ENCODE results near the gene PGGHG.

PGGHG gene

DNA sequence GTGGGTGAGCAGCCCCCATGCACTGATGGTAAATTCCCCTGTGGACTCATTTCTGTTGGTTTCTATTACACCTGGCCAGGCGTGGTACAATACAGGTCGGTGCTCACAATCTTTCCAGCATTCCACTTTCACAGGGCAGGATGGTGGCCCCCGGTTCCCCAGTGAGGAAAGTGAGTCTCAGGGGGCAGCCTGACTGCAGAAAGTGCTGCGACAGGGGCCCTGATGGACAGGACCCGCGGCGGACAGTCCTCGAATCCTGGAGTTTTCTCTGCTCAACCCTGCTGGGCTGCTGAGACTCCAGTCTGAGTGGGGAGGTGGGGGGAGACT, 3.1 kb upstream of the PGGHG start:
- no peak for DNase-seq

DNA sequence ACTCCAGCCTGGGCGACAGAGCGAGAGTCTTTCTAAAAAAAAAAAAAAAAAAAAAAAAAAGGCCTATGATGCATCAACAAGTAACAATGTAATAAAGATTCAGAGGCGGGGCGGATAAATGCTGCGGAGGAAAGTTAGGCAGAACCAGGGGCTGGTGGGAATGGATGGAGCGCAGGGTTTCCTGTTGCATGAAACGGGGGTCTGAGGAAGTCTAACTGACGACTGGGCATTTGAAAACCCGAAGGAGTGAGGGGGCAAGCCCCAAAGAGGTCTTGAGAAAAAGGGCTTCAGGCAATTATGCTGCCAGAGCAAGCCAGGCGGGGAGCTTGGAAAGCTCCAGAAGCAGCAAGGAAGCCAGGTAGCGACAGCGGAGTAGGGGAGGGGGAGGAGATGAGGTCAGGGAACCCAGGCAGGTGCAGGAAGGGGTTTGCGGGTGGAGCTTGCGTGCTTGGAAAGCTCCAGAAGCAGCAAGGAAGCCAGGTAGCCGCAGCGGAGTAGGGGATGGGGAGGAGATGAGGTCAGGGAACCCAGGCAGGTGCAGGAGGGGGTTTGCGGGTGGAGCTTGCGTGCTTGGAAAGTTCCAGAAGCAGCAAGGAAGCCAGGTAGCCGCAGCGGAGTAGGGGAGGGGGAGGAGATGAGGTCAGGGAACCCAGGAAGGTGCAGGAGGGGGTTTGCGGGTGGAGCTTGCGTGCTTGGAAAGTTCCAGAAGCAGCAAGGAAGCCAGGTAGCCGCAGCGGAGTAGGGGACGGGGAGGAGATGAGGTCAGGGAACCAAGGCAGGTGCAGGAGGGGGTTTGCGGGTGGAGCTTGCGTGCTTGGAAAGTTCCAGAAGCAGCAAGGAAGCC, 1.7 kb upstream of the PGGHG start:
- peak; percentile 66 for DNase-seq

DNA sequence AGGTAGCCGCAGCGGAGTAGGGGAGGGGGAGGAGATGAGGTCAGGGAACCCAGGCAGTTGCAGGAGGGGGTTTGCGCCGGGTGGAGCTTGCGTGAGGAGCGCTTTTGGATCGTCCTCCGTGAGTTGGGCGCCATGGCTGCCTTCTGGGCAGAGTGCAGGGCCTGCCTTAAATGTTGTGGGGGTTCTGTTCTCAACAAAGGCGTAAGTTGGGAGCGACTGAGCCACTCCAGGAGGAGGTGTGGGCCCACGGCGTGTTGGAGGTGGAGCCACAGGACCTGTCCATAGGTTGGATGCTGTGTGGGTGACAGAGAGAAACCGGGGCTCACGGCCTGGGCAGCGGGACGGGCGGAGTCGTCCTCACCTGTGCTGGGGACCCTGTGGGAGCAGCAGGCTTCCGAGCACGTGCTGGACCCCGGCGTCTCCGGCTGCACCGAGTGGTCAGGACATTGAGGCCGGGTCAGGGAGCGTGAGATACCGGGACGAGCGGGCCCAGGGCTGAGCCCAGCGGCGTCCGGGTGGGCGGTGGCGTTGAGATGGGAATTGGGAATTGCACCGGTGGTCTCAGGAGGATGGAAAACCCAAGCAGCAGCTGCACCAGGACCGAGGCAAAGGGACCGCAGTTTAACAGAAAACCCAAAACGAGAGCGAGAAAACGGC, 977 bp upstream of the PGGHG start:
- DNase-seq: peak; percentile 57

DNA sequence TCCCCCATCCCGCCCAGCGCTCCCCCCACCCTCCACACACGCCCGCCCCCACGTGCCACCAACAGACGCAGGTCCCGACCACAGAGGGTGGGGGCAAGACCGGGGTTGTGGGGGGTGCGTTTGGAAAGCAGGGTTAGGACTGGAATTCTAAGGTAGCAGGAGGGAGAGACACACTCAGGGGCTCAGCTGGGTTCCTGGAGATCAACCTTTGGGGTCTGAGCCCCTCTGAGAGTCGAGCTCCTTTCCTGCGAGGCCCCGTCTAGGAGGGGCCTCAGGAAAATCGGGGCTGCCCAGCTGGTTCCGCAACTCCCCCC, 429 bp downstream of the PGGHG start:
- no peak for DNase-seq

DNA sequence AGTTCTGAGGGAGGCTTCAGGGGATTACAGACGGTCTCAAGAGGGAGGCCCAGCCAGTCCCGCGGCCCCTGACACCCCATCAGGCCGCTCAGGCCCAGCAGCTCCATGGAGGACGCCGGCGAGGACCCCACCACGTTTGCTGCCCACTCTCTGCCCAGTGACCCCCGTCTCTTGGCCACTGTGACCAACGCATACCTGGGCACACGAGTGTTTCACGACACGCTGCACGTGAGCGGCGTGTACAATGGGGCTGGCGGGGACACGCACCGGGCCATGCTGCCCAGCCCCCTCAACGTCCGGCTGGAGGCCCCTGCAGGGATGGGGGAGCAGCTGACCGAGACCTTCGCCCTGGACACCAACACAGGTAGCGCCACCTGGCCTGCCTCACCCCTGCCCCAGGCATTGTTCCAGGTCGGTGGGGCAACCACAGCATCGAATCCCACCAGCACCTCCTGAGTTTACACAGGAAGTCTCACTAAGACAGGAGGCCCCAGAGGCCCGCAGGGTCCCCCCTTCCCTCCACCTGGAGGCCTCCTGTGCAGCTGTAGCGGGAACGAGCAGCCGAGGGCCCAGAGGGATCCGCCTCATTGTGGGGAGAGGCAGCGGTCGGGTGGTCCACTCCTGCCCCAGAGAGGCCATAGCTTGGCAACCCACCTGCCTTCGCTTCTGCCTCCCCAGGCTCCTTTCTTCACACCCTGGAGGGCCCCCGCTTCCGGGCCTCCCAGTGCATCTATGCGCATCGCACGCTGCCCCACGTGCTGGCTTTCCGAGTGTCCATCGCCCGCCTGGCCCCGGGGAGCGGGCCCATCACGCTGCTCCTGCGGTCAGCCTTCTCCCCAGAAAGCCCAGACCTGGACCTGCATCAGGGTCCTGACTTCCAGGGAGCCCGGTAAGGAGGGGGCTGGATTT, 1.0 kb downstream of the PGGHG start:
- DNase-seq: no peak

DNA sequence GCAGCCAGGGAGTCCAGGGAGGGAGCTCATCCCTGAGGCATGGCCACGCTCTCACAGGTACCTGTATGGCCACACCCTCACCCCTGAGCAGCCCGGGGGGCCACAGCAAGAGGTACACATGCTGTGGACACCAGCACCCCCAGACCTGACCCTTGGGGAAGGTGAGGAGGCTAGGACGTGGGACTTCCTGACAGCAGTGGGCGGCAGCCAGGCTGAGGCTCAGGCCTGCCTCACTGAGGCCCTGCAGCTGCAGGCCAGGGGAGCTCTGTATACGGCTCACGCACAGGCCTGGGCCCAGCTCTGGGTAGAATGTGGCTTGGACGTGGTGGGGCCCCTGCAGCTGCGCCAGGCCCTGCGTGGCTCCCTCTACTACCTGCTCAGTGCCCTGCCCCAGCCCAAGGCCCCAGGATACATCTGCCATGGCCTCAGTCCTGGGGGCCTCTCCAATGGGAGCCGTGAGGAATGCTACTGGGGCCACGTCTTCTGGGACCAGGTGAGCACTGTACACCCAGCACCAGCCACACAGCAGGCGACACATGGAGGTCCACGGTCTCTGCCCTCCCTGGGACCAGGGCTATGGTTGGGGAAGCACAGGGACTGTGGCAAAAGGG, 1.8 kb downstream of the PGGHG start:
- DNase-seq: no peak

DNA sequence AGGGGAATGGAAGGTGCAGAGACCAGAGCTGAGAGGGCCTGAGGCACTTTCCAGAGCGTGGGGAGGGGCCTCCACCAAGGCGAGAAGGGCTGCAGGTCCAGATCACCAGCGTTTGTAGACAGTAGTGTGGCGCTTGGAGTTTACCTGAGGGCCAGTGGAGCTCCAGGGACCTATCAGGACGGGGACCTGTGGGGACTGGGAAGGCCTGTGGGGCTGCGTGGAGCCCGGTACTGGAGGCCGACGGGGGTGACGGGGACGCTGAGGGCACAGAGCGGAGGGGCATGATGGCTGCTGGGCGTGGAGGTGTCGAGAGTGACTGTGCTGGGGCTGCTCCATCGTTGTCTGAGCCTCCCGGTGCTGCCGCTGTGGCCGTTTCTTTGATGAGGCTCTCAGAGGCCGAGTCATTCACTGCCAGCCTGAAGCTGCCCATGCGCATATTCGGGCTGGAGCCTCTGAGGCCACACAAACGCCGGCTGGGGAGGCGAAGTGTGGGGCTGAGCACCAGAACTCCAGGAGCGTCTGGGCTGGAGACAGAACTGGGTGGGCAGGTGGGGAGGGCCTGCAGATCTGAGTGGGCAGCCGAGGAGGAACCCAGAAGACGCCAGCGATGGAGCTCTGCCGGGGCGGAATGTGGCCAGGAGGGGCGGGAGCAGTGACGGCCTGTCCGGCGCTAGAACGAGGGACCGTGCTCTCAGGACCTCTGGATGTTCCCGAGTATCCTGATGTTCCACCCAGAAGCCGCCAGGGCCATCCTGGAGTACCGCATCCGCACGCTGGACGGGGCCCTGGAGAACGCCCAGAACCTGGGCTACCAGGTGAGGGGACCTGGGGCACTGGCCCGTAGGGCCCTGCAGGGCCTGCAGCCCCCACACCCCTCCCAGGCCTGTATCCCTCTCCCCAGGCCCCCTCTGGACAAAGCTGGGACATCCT, 2.6 kb downstream of the PGGHG start:
- DNase-seq: no peak

DNA sequence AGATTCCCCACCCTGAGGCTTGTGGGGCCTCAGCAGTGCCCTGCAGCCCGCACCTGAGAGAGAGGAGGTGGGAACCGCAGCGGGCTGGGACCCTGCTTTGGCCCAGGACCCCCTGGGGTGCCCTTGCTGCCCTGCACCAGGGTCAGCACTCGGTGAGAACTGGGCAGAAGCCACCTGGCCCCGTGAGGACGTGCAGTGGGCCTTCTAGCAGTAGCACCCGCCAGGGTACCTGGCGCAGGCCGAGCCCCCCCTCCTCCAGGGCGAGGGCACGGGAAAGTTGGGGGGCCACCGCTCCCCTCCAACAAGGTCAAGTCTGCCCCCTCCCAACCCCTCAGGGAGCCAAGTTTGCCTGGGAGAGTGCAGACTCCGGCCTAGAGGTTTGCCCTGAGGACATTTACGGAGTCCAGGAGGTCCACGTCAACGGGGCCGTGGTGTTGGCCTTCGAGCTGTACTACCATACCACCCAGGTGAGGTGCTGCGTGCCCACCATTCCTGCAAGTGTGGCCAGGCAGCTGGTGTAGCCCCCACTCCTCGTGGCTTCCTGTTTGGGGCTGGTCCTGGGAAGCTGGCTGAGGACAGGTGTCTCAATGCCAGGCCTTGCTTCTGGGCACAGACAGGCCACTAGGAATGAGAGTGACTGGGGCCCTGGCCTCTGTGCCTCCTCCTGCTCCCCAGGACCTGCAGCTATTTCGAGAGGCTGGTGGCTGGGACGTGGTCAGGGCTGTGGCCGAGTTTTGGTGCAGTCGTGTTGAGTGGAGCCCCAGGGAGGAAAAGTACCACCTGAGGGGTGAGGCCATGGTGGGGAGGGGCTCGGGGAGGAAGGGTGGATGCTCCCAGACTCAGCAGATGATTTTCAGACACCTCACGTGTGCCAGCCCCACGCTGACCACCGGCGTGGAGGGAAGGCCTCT, 3.5 kb downstream of the PGGHG start:
- DNase-seq: no peak

DNA sequence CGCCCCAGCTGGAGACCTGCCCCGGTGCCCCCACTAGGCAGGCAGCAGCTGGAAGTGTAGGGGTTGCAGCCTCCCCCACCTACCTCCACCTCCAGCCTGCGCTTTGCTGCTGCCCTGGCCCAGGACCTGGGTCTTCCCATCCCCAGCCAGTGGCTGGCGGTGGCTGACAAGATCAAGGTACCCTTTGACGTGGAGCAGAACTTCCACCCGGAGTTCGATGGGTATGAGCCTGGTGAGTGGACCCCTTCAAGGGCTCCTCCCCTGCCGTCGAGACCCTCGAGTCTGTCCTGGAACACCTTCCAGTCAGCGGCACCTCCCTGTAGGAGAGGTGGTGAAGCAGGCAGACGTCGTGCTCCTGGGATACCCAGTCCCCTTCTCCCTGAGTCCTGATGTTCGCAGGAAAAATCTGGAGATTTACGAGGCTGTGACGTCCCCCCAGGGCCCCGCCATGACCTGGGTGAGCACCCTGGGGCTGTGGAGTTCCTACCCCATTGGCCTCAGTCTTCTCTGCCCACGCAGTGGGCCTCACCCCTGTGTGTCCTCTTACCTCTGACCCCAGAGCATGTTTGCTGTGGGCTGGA, 4.4 kb downstream of the PGGHG start:
- no peak for DNase-seq

DNA sequence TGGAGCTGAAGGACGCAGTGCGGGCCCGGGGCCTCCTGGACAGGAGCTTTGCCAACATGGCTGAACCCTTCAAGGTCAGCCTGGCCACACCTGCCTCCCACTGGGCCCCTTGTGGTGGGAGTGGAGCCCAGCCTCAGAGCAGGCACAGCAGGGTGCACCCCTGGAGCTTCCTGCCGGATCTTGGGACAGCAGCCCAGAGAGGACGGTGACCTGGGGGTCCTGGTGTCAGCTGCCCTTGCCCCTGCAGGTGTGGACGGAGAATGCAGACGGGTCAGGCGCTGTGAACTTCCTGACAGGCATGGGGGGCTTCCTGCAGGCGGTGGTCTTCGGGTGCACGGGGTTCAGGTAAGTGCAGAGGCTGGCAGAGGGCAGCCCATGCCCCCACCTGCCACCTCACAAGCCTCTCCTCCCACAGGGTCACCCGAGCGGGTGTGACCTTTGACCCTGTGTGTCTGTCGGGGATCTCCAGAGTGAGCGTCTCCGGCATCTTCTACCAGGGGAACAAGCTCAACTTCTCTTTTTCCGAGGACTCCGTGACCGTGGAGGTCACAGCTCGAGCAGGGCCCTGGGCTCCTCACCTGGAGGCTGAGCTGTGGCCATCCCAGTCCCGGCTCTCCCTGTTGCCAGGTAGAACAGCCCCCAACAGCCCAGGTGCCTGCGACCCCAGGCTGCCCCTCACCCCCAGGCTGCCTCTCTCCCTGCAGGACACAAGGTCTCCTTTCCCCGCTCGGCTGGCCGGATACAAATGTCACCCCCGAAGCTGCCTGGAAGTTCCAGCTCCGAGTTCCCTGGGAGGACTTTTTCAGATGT, 5.1 kb downstream of the PGGHG start:
- DNase-seq: no peak

DNA sequence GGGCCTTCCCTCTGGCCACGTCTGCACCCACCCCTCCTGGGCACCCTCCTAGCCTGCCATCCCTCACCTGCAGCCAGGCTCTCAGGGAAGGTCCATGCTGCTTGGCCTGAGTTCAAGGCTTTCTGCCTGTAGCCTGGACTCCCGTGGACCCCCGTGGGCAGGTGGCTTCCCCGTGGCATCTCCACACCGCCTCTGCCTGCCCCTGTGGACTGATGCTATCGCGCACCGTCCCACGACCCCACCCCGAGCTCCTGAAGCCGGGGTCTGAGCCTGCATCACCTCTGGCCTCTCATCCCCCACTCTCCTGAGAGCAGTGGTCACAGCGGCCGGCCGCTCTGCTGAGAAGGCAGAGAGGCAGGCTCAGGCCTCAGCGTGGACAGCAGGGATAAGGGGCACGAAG, 5.9 kb downstream of the PGGHG start:
- DNase-seq: no peak

DNA sequence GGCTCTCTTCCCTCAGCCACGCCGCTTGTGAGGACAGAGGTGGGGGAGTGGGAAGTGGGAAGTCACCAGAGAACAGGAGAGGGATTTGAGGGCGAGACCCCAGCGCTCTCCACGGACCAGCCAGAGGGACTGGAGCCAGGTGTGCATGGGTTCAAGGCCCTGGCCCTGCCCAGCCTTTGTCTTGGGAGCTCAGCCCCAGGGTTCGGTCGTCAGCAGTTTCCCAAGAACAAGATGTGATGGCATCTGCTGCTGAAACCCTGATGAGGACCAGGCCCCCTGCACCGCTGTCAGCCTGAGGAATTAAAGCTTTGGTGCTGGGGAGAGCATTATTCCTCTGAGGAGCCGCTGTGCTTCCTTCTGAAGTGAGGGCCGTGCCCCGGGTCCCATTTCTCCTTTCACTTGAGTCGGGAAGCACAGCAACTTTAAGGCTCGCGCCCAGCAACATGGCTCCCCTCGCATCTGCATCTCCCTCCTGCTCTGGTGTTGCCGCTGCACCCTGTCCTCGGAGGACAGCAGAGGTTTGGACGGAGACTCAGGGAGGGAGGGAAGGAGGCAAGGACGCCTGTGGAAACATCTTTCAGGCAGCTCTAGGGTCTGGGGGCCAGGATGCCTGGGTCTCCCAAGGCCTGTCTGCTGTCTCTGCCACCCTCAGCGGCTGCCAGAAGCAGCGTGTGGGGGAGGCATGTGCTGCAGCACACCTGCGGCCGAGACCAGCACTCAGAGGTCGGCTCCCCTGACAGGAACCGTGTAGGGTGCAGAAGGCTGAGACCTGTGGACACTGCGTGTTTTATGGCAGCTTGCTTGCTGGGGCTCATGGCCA, 6.6 kb downstream of the PGGHG start:
- no peak for DNase-seq

DNA sequence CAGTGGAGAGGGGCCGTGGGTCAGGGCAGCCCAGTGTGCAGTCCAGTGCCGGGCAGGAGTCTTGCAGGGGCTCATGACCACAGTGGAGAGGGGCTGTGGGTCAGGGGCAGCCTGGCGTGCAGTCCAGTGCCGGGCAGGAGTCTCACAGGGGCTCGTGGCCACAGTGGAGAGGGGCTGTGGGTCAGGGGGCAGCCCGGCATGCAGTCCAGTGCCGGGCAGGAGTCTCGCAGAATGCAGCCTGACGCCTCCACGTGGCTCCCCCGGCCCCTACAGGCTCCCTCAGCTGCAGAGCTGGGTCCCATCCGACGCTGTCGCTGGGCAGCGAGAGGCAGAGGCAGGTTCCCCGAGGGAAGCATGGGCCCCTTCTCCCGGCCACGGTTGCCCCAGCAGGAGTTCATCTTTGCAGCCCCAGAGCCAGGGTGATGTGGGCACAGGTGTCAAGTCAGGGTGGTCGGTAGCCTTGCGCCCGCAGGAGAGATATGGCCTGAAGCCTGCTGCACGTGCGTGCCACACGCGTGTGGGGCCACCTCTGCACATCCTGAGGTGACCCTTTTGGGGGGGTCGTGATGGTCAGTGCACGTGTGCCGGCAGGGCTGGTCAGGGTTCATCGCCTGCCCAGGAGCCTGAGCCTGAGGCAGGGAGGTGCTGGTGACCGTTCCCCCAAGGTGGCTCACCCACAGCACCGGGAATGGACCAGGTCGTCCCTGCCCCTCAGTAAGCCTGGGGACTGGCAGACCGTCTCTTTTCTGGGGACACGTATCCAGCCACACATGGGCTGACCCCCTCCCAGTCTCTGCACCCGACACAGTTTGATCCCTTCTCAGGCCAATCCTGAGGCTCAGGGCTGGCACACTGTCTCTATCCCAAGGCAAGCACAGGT, 7.5 kb downstream of the PGGHG start:
- DNase-seq: no peak

DNA sequence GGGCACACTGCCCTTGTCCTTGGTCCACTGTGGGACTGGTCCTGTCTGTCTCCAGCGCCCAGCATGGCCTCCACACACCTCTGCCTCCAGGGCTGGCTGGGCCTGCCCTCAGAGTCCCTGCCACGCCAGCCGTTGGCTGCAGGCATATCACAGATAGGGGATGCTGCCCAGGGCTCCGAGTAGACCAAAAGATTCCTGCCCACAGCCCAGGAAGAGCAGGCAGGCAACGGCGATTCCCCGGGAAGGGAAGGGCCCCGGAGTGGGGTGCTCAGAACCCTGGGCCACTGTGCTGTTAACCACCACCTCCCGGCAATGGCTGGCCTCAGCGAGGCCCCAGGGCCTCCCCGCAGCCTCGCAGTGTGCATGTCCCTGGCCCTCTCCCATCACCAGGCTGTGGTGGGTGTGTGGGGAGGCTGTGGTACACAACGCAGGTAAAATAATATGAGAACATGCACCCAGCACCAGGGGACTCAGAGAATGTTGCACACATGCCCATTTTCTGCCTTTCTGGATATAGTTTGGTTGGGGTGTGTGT, 8.2 kb downstream of the PGGHG start:
- DNase-seq: no peak

DNA sequence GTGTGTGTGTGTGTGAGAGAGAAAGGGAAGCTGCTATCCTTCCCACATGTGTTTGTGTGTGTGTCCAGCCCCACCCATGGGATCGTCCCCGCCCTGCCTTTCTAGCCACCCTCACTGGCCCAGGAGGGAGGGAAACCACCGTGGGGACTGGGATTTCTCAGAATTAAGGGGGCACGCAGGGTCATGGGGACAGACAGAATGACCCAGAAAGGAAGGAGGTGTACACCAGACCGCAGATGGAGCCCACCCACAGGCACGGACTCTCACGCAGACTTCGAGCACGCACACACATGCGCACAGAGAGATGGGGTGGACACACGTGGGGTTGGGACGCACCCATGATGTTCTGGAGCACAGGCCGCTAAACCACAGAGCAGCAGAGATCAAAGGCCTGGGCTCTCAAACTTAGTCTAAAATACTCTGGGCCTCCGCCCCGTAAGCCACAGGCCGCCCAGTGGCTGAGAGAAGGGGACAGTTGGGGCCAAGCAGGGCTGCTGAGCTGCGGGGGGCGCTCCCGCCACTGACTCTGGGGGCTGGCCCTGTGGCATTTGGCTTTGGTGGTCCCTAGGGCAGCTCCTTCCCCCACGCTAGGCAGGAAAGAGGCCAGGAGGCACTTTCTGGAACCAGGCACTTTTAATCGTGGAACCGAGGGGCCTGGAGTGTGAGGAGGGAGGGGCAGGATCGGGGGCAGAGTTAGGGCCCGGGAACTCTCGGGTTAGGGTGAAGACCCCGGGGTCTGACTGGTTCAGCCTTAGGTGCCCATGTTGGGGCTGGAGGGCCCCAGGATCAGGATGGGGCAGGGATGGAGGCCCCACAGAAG, 8.9 kb downstream of the PGGHG start:
- DNase-seq: peak; percentile 23

DNA sequence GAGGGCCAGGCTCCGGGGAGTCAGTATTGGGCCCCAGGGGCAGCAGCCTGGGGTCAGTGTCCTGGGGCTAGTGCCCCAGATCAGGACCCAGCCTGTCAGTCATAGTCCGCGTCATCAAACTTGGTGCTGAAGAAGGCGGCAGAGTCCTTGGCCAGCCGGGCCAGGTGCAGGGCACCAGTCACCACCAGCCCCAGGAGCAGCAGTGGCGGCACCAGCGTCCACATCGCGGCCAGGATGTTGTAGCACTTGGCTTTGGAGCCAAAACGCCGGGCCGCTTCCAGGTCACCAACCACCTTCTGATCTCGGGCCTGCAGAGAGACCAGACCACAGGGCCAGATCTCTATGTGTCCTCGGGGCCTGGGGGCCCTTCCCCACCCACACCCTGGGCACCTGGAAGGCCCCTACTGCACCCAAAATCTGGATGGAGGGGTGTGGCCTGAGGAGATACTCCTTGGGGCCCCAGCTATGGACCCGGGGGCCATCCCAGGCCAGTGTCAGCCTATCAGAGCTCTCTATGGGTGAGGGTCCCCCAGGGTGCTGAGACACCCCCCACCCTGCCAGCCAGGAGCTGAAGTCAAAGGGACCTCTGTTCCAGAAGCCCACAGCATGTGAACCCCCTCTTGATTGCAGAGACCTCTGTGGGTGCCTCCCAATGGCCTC, 9.6 kb downstream of the PGGHG start:
- DNase-seq: no peak

Data from stimulated activated naive CD4-positive, alpha-beta T cell treated with Interleukin-2 at 50 U/mL for 16 hours (primary cell).